Endothelial cell of umbilical vein (primary cell): ENCODE measurements around the gene ADGRB2. TPM values are rescaled to one million over a fixed set of nuclear protein-coding genes. Genes with fewer than 3 reads are reported as not detected.

Experiments
- BruUV-seq: library from RNA; stranded (reverse); fragments of 400-500 nt; replicated peaks from 2 replicates; lab custom pipeline; 2021; lab: Mats Ljungman, UMichigan
- CTCF ChIA-PET: fragments of 300-600, 350-600 bp; sonication (Branson Sonifier 250); formaldehyde crosslinking; loops from one replicate; lab custom pipeline; 2021; ENCODE audit warnings: antibody characterized with exemption, inconsistent platforms; lab: Charles Lee
- POLR2A ChIA-PET: fragments of 300-600, 350-600 bp; sonication (Branson Sonifier 250); formaldehyde crosslinking; loops from one replicate; lab custom pipeline; 2021; ENCODE audit warnings: antibody characterized with exemption, inconsistent platforms; lab: Charles Lee
- DNase-seq: peaks from one replicate; pipeline ENCODE4 v3.0.0-alpha.2; 2011; ENCODE audit warnings: low read depth, low spot score
- FAIRE-seq: peaks from 2 replicates; lab custom pipeline; 2011; peaks lifted over from hg19 to GRCh38; lab: Jason Lieb, UNC
- H2AFZ ChIP-seq: 2 replicates; pipeline ENCODE4 v1.6.0; 2012; ENCODE audit warnings: low read depth, low read length, control low read depth, inconsistent platforms
- H3K27ac ChIP-seq: 2 replicates; pipeline ENCODE4 v1.5.1; 2011; ENCODE audit warnings: low read depth, mild to moderate bottlenecking, control low read depth, low read length, moderate library complexity; ENCODE audit not compliant: insufficient read depth
- H3K27me3 ChIP-seq, 2 experiments: 2 replicates each; pipeline versions ENCODE4 v1.6.0 to v1.6.1; 2011; ENCODE audit warnings: low read length in 2 of 2, mixed read lengths in 1 of 2; ENCODE audit not compliant: control insufficient read depth in 2 of 2, insufficient read depth in 2 of 2
- H3K36me3 ChIP-seq, 2 experiments: 2 replicates in 1 of 2; 3 replicates in 1 of 2; pipeline ENCODE4 v1.5.1; 2011; ENCODE audit warnings: low read length in 2 of 2, mild to moderate bottlenecking in 1 of 2, moderate library complexity in 1 of 2; ENCODE audit not compliant: control insufficient read depth in 2 of 2, insufficient read depth in 2 of 2; ENCODE audit errors: extremely low read depth in 1 of 2
- H3K4me1 ChIP-seq: 3 replicates; pipeline ENCODE4 v1.5.1; 2011; ENCODE audit warnings: mild to moderate bottlenecking, low read length; ENCODE audit not compliant: control insufficient read depth, insufficient read depth; ENCODE audit errors: extremely low read depth
- H3K4me2 ChIP-seq: 2 replicates; pipeline ENCODE4 v1.6.1; 2011; ENCODE audit warnings: low read length, control low read depth, mixed read lengths; ENCODE audit not compliant: insufficient read depth
- H3K4me3 ChIP-seq, 3 experiments: fragments of 200-600 bp in 1 of 3; sonication (generic), shearing (Covaris generic) in 1 of 3; replicated peaks in 1 of 3; 2 replicates each; pipeline ENCODE4 v1.5.1; 2011 to 2016; ENCODE audit warnings: control low read depth in 3 of 3, low read length in 3 of 3, mild to moderate bottlenecking in 2 of 3, inconsistent platforms in 1 of 3, low read depth in 1 of 3, moderate library complexity in 1 of 3; ENCODE audit not compliant: insufficient read depth in 1 of 3
- H3K79me2 ChIP-seq: 2 replicates; pipeline ENCODE4 v1.6.0; 2012; ENCODE audit warnings: low read length, inconsistent platforms; ENCODE audit not compliant: control insufficient read depth, insufficient read depth
- H3K9ac ChIP-seq: replicated peaks from 2 replicates; pipeline ENCODE3; 2011; ENCODE audit warnings: low read length, control low read depth; ENCODE audit not compliant: insufficient read depth; ENCODE audit errors: extremely low read depth
- H3K9me1 ChIP-seq: replicated peaks from 3 replicates; pipeline ENCODE4 v1.6.0; 2011; ENCODE audit warnings: mild to moderate bottlenecking, low read length; ENCODE audit not compliant: control insufficient read depth, insufficient read depth; ENCODE audit errors: extremely low read depth
- H3K9me3 ChIP-seq: replicated peaks from 2 replicates; pipeline ENCODE4 v1.5.1; 2012; ENCODE audit warnings: low read length, inconsistent platforms; ENCODE audit not compliant: control insufficient read depth, insufficient read depth
- H4K20me1 ChIP-seq: replicated peaks from 2 replicates; pipeline ENCODE3; 2011; ENCODE audit warnings: mild to moderate bottlenecking, low read length; ENCODE audit not compliant: control insufficient read depth, insufficient read depth; ENCODE audit errors: extremely low read depth
- CTCF ChIP-seq, 2 donors: IDR thresholded peaks; 1 replicate in 1 of 2; 2 replicates in 1 of 2; pipeline ENCODE4 v1.5.1; 2011; ENCODE audit warnings: low read length in 2 of 2, mild to moderate bottlenecking in 2 of 2, moderate library complexity in 2 of 2, control low read depth in 1 of 2, inconsistent platforms in 1 of 2, low read depth in 1 of 2; ENCODE audit not compliant: insufficient read depth in 1 of 2; ENCODE audit errors: extremely low read depth in 1 of 2
- EZH2 ChIP-seq: IDR thresholded peaks from 2 replicates; pipeline ENCODE4 v1.6.1; 2012; ENCODE audit warnings: borderline replicate concordance, low read depth, mild to moderate bottlenecking, moderate library complexity, low read length, inconsistent platforms; ENCODE audit not compliant: severe bottlenecking
- FOS ChIP-seq: IDR thresholded peaks from 2 replicates; pipeline ENCODE4 v1.6.1; 2011; ENCODE audit warnings: mild to moderate bottlenecking, low read length, moderate library complexity, borderline replicate concordance; ENCODE audit not compliant: insufficient read depth
- GATA2 ChIP-seq: IDR thresholded peaks from 2 replicates; pipeline ENCODE4 v1.7.0; 2011; ENCODE audit warnings: low read depth, mild to moderate bottlenecking, moderate library complexity, mixed read lengths, low read length; ENCODE audit not compliant: insufficient read length, insufficient read depth
- JUN ChIP-seq: IDR thresholded peaks from 2 replicates; pipeline ENCODE4 v1.6.1; 2011; ENCODE audit warnings: borderline replicate concordance, low read depth; ENCODE audit not compliant: insufficient read length, insufficient read depth
- MAX ChIP-seq: IDR thresholded peaks from 2 replicates; pipeline ENCODE4 v1.6.1; 2011; ENCODE audit not compliant: insufficient read depth, insufficient read length
- MYC ChIP-seq: IDR thresholded peaks from one replicate; pipeline ENCODE4 v1.6.1; 2011; ENCODE audit warnings: mild to moderate bottlenecking, low read depth, low read length
- POLR2A ChIP-seq: IDR thresholded peaks from 2 replicates; pipeline ENCODE4 v1.6.1; 2012; ENCODE audit warnings: low read depth, mild to moderate bottlenecking, control low read depth, low read length
- POLR2AphosphoS5 ChIP-seq: IDR thresholded peaks from 2 replicates; pipeline ENCODE4 v1.6.1; 2012; ENCODE audit warnings: low read depth, mild to moderate bottlenecking, control low read depth, low read length, moderate library complexity; ENCODE audit not compliant: insufficient read depth
- dilution Hi-C: fragments of 300-500 bp; cut with MboI; formaldehyde crosslinking; loops from one replicate; pipeline ENCODE4 v1.15.0; 2019; ENCODE audit warnings: low sequenced_read_pairs; ENCODE audit not compliant: extremely low pct_ligation_motif_present
- intact Hi-C: fragments of 100-400 bp; cut with micrococcal nuclease; formaldehyde crosslinking; loops from one replicate; pipeline ENCODE4 v1.10.0; 2022
- polyA plus RNA-seq, 4 experiments: library from polyadenylated mRNA; depleted of rRNA in 3 of 4; stranded (reverse) in 3 of 4; unstranded in 1 of 4; fragments of >200 nt; gene quantifications; 2 replicates each; pipeline versions ENCODE4 v1.2.1 to v1.2.3, GENCODE V29; 2011 to 2012; ENCODE audit warnings: missing spikeins in 1 of 4
- total RNA-seq: library from RNA; stranded (reverse); gene quantifications from 2 replicates; pipeline ENCODE4 v1.2.3, GENCODE V29; 2021

ADGRB2 gene
- total and polyA plus RNA-seq, 2 donors (not counting 3 experiments of a cell fraction or from before 2014, with no cell fraction given) = 1.3 to 1.5 TPM

- no TSS peak for BruUV-seq
Observed at GRCh38 chr1:31755197-31755611, 8.9 kb downstream of the ADGRB2 start.

More at GRCh38 chr1:31755197-31755611, 8.9 kb downstream of the ADGRB2 start:
- no peaks in the 10 kb centered on the region for H3K27me3 ChIP-seq
- no peaks in the 10 kb centered on the region for H3K9me1 ChIP-seq
- H2AFZ ChIP-seq = no peak overlapping the region
- dilution Hi-C loops = no loop called here
- H3K4me3 ChIP-seq = no peak overlapping the region
- no peaks in the 10 kb centered on the region for H3K79me2 ChIP-seq
- H3K36me3 ChIP-seq = no peaks in the 10 kb centered on the region
- TF ChIP-seq MAX = no peak
- TF ChIP-seq JUN = no peak
- TF ChIP-seq POLR2AphosphoS5 = no peak
- no peak for TF ChIP-seq POLR2A
- TF ChIP-seq GATA2 = no peak
- TF ChIP-seq MYC = no peak
- no peak for TF ChIP-seq FOS
- no peak for TF ChIP-seq CTCF (IDR thresholded peaks at IDR 0.05; ENCODE audit: extremely low read depth in 1 of 2, insufficient read depth in 1 of 2, low read depth in 1 of 2, low read length in 2 of 2)
- TF ChIP-seq EZH2 = no peak
- H3K27ac ChIP-seq = no peak overlapping the region
- no peaks in the 10 kb centered on the region for H3K9me3 ChIP-seq
- H3K4me2 ChIP-seq = no peak overlapping the region
- ChIA-PET CTCF (interaction anchor here (1.2 to 1.5 kb wide), 3 partner anchors 10 to 39 kb away, joined by 3 to 11 read pairs (median 5); no protein-coding TSS in a partner anchor), POLR2A (no interaction called here)
- intact Hi-C loops = no loop called here
- DNase-seq (no peak), FAIRE-seq (no peak)
- H3K9ac ChIP-seq = no peak overlapping the region
- H3K4me1 ChIP-seq = no peaks in the 10 kb centered on the region
- H4K20me1 ChIP-seq = no peaks in the 10 kb centered on the region
